HG03442 (cell line): Measurements from ENCODE around the gene ZFPL1.

Source experiments
- ATAC-seq: cut with Tn5 transposase; IDR thresholded peaks from one replicate; pipeline ENCODE4 v1.9.1; 2021; ENCODE audit warnings: mild to moderate bottlenecking, moderate library complexity; ENCODE audit not compliant: unreplicated experiment

ZFPL1 gene

GRCh38 chr11:65127473-65128181 lies 43.6 kb downstream of the ZFPL1 start:
- no peak for ATAC-seq

- no peak for ATAC-seq
These were observed 44.4 kb downstream of the ZFPL1 start for GRCh38 chr11:65128182-65129145.

- no peak for ATAC-seq
These were observed 45.8 kb downstream of the ZFPL1 start for GRCh38 chr11:65129649-65130441.

- ATAC-seq = no peak
These were observed 46.8 kb downstream of the ZFPL1 start for GRCh38 chr11:65130631-65131416.

- no peak for ATAC-seq
These were observed 47.4 kb downstream of the ZFPL1 start for GRCh38 chr11:65131417-65131776.

GRCh38 chr11:65131895-65132237 lies 47.8 kb downstream of the ZFPL1 start:
- ATAC-seq = no peak

GRCh38 chr11:65132238-65132987 lies 48.4 kb downstream of the ZFPL1 start:
- no peak for ATAC-seq

- ATAC-seq = no peak
These were observed 49.1 kb downstream of the ZFPL1 start for GRCh38 chr11:65132988-65133700.

GRCh38 chr11:65133724-65134123 lies 49.7 kb downstream of the ZFPL1 start:
- no peak for ATAC-seq

GRCh38 chr11:65134240-65134951 lies 50.4 kb downstream of the ZFPL1 start, which contains the start of gene SYVN1:
Gene SYVN1, minus strand, starts transcription at chr11:65134519. Its CDS starts 918 bp downstream, at chr11:65133601.
- ATAC-seq = peak; percentile 52

GRCh38 chr11:65134952-65135632 lies 51.1 kb downstream of the ZFPL1 start:
- ATAC-seq = peak; percentile 64

GRCh38 chr11:65135633-65136145 lies 51.7 kb downstream of the ZFPL1 start:
- no peak for ATAC-seq

GRCh38 chr11:65136515-65137096 lies 52.6 kb downstream of the ZFPL1 start:
- ATAC-seq = no peak
